Esophagus muscularis mucosa (tissue), 4 donors: ENCODE results near the gene RYR2.

Source experiments
- CTCF ChIP-seq, 3 experiments: fragments of 200-600 bp in 2 of 3; fragments of 450-650 bp in 1 of 3; sonication (generic) in 2 of 3; IDR thresholded peaks; one replicate each; pipeline ENCODE4 v1.5.1; 2017 to 2019; ENCODE audit warnings: antibody characterized with exemption in 3 of 3, mild to moderate bottlenecking in 2 of 3, moderate library complexity in 1 of 3
- EP300 ChIP-seq: sonication (generic); formaldehyde crosslinking; IDR thresholded peaks from one replicate; pipeline ENCODE4 v1.6.1; 2017; ENCODE audit warnings: antibody characterized with exemption
- POLR2A ChIP-seq: fragments of 450-650 bp; IDR thresholded peaks from one replicate; pipeline ENCODE4 v1.6.1; 2017; ENCODE audit warnings: antibody characterized with exemption, moderate library complexity, mild to moderate bottlenecking, low read depth
- POLR2AphosphoS5 ChIP-seq, 2 donors: sonication (generic); formaldehyde crosslinking; IDR thresholded peaks; one replicate each; pipeline ENCODE4 v1.6.1; 2017; ENCODE audit warnings: antibody characterized with exemption in 2 of 2

GRCh38 chr1:237634922-237635321 is 592.9 kb downstream of the RYR2 start:
- TF ChIP-seq POLR2A, result no peak
- no peak for TF ChIP-seq CTCF (IDR thresholded peaks at IDR 0.05)
- no peak for TF ChIP-seq POLR2AphosphoS5 (IDR thresholded peaks at IDR 0.05)
- TF ChIP-seq EP300, result no peak
